ENCODE measurements around the gene LRG1. TPM values are rescaled to one million over a fixed set of nuclear protein-coding genes. Genes with fewer than 3 reads are reported as not detected.
A peak's percentile ranks its signal among the peaks of the same experiment; 100 is the strongest.

Gene LRG1
- total RNA-seq, 1 donor from 2014 or later = 0.40 TPM

DNA sequence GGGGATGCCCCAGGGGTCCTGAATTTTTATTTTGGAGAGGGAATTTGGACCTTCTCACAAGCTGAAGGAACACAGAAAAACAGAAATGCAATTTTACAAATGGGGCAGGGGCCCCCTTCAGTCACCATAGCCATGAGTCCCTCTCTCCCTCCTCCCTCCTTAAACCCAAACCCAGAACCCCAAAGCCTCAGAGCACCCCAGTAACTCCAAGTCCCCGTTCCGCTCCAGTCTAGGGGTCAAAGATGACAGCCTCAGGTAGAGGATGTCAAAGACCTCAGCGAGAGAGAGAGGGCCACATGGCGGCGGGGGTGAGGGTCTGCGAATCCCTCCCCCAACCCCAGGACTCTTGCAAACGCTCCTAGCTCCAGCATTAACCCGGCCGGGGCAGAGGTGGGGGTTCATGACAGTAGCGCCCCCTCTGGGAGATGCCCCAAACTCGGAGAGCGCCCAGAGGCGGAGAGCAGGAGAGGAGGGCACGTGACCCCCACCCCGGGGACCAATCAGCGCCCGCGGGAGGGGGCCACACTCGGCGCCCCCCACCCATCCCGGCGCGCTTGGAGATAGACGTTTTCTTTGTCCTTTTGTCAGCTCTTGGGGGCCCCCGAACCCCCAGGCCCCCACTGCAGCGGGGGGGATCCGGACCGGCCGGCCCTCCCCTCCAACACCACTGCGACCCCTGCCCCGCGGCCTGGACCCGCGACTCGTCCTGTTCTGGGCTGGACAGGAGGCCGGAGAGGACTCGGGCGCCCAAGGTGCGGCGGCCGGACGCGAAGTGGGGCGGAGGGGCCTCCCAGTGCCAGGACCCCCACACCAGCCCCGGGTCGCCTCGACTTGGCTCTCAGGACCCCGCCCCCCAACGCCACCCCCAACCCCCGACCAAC is 40.4 kb upstream of the LRG1 start:
- Mint-ChIP-seq H3K4me1 (peaks cover 5% of the 10 kb centered on the region), H3K9me3 (no peaks in the 10 kb centered on the region), H3K36me3 (ENCODE audit: low read depth) (no peaks in the 10 kb centered on the region), H3K27ac (no peak overlapping the region), H3K27me3 (peaks cover 50% of the 10 kb centered on the region), H3K4me3 (no peak overlapping the region)
- intact Hi-C loops (cut with micrococcal nuclease) = no loop called here
- DNase-seq = no peak

DNA sequence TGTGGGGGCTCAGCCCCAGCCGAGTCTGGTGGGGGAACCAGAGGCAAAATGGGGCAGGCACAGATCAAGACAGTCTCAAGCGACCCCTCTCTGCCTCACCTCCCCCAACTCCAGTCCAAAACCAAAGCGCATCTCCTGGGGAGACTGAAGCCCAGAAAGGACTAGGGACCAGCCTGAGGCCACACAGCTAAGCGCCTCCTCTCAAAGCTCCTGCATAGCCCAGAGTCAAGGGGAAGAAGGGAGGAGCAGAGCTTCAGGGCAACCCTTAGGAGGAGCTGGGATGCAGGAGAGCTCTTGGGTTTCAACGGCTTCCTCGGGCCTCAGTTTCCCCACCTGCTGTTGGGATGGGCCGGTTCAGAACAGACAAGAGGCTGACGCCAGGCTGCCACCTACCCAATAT is 39.6 kb upstream of the LRG1 start:
- Mint-ChIP-seq H3K27me3 (peaks cover 53% of the 10 kb centered on the region), H3K36me3 (ENCODE audit: low read depth) (no peaks in the 10 kb centered on the region), H3K4me3 (no peak overlapping the region), H3K27ac (no peak overlapping the region), H3K4me1 (peaks cover 5% of the 10 kb centered on the region), H3K9me3 (no peaks in the 10 kb centered on the region)
- DNase-seq = no peak
- intact Hi-C loops (cut with micrococcal nuclease) = no loop called here

DNA sequence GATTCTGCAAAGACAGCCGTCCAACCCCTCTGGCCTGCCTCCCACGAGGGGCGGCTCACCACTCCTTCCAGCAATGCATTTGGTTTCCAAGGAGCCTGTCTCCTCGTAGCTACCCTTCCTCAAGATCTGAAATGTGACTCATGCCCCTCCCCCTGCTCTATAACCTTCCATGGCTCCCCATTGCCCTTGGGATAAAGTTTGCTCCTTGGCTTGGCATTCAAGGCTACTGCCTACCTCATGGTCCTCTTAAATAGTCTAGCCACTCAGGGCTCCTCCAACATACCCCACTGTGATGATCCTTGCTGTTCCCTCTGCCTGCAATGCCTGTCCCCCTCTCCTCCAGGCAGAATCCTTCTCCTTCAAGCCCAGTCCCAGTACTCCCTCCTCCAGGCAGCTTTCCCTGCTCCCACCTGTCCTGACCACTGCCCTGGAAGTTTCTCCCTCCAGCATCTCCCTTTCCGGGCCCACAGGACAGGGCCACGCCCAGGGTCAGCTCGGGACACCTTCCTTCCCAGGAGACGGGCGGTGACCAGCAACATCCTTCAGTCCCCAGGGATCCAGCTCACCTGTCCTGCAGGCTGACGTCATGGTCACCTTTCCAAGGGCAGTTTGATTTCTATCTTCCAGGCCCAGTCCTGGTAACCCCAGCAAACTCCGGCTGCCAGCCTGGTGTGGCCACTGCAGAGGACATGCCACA is 38.9 kb upstream of the LRG1 start:
- Mint-ChIP-seq H3K27me3 (peaks cover 56% of the 10 kb centered on the region), H3K4me1 (peaks cover 5% of the 10 kb centered on the region)
- intact Hi-C loops (cut with micrococcal nuclease) = no loop called here

DNA sequence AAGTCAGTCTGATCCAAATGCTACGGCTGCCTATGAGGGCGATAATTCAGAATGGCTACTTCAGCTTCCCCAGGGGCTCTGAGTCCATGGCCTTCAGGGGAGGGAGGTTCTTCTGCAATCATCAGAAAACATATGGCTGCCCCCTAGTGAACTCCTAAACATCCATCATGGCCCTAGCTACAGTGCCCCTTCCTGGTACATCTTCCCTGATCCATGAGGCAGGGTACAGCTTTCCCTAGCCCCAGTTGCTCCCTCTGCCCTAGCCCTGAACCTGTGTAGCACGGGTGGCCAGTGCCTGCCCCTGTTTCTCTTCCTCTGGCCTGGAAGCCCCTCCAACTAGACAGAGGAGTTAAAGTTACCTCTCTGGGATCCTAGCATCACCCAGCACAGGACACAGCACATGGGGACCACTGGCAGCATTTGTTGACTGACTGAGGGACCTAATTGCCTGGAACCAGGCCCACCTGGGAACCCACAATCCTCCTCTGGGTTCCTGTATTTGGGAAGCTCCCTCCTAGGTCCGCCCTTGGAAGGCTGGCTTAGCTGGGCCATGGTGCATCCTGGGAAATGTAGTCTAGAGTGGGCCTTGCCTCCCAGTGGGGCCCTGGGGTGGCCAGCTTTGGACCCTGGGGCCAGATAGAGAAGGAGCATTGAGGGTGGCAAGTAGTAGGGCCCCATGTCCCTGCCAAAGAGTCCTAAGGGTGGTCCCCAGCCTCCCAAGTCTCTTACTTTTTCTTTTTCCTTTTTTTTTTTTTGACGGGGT is 37.4 kb upstream of the LRG1 start:
- Mint-ChIP-seq H3K27me3 (peaks cover 48% of the 10 kb centered on the region), H3K4me1 (peaks cover 2% of the 10 kb centered on the region), H3K9me3 (no peaks in the 10 kb centered on the region), H3K4me3 (no peak overlapping the region), H3K36me3 (ENCODE audit: low read depth) (no peaks in the 10 kb centered on the region), H3K27ac (no peak overlapping the region)
- intact Hi-C loops (cut with micrococcal nuclease) = no loop called here
- DNase-seq = no peak

More for the DNA sequence above, 38.9 kb upstream of the LRG1 start:
- DNase-seq = no peak
- Mint-ChIP-seq H3K36me3 (ENCODE audit: low read depth) (no peaks in the 10 kb centered on the region), H3K4me3 (no peak overlapping the region), H3K27ac (peak overlapping the region; percentile 2), H3K9me3 (no peaks in the 10 kb centered on the region)

DNA sequence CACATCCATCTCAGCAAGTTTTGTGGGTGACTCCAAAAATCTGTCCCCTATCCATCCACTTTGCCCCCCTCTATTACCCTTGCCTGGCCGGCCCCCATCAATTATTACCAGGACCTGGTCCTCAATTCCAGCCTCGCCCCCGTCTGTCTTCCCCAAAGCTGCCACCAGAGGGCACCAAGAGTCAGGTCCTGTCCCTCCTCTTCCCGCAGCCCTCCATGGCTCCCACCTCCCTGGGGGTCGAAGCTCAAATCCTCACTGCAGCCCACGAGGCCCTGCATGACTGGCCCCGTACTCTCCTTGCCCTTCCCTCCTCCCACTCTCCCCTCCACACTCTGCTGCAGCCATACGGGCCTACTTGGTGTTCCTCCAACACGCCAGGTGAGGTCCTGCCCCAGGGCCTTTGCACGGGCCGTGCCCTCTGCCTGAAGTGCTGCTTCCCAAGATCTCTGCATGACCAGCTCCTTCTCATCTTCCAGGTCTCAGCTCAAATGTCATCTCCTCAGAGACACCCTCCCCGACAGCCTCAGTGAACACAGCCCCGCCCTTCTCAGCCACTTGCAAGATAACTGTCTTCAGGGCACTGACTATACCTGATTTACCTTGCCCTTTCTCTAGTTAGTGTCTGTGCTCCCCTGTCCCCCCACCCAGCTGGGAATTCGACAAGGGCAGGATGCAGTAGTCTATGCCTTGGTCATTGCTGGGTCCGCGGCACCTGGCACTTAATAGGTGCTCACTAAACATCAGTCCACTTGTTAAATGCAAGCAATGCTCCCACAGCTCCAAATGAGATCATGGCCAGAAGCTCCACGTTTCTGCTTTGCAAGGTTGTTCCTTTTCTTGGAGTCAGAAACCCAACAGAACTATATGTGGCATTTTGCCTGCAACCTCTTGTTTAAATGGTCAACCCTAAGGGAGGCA is 36.4 kb upstream of the LRG1 start:
- Mint-ChIP-seq H3K27ac (no peak overlapping the region), H3K4me3 (no peak overlapping the region), H3K4me1 (no peaks in the 10 kb centered on the region), H3K9me3 (no peaks in the 10 kb centered on the region), H3K27me3 (peaks cover 43% of the 10 kb centered on the region), H3K36me3 (ENCODE audit: low read depth) (no peaks in the 10 kb centered on the region)
- DNase-seq = peak; percentile 90
- intact Hi-C loops (cut with micrococcal nuclease) = loop anchor here (1.0 kb wide), 1 partner anchor 60 kb away; no protein-coding TSS in a partner anchor

DNA sequence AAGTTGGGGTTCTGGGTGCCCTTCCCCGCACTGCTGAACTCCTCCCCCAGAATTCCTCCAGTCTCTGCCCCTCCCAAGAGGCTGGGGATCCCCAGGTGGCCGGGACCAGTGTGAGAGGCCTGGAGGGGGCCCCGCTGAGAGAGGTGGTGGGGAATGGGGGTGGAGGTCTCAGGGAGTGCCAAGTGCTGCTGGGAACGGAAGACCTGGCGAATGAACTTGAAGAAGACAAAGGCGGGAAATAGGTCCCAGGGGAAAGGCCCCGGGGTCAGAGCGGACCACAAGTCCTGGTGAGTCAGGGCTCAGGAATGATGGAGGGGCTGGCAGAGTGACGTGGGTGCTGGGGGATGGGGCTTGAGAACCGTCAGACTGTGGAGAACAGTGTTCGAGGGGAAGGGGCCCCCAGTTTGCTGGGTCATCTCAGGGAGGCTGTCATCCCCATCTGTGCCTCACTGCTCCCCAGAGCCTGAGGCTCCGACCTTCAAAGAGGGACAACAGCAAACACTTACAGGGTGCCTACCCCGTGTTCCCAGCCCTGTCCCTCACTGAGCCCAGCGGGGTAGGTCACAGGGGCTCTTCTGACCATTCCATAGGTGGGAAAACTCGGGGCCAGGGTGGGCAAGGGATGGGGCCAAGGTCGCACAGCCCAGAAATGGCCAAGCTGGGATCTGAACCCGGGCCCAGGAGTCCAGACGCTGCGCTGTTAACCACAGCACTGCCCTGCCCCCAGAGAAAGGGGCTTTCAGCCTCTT is 35.6 kb upstream of the LRG1 start:
- no peaks in the 10 kb centered on the region for H3K36me3 Mint-ChIP-seq (ENCODE audit: low read depth)
- H3K9me3 Mint-ChIP-seq = no peaks in the 10 kb centered on the region
- no peak for DNase-seq
- intact Hi-C loops (cut with micrococcal nuclease) = loop anchor here (1.0 kb wide), 1 partner anchor 61 kb away; no protein-coding TSS in a partner anchor
- peaks cover 40% of the 10 kb centered on the region for H3K27me3 Mint-ChIP-seq
- no peak overlapping the region for H3K27ac Mint-ChIP-seq
- H3K4me3 Mint-ChIP-seq = no peak overlapping the region
- no peaks in the 10 kb centered on the region for H3K4me1 Mint-ChIP-seq

DNA sequence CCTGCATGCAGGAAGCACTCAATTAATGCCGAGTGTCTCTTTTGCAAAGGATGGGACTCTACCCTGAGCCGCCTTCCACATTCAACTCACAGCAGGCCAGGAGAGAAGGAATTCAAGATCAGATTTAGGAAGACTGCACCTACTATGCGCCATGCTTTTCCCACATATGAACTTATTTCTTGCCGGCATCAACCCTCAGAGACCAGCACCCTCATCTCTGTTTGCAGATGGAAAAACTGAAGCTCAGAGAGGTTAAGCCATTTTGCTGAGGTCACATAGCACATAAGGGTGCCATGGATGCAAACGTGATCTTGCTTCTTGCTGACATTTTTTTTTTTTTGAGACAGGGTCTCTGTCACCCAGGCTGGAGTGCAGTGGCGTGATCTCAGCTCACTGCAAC is 33.8 kb upstream of the LRG1 start:
- H3K4me1 Mint-ChIP-seq = no peaks in the 10 kb centered on the region
- no peaks in the 10 kb centered on the region for H3K9me3 Mint-ChIP-seq
- H3K36me3 Mint-ChIP-seq (ENCODE audit: low read depth) = no peaks in the 10 kb centered on the region
- no peak overlapping the region for H3K27ac Mint-ChIP-seq
- DNase-seq = no peak
- H3K4me3 Mint-ChIP-seq = no peak overlapping the region
- intact Hi-C loops (cut with micrococcal nuclease) = no loop called here
- peaks cover 25% of the 10 kb centered on the region for H3K27me3 Mint-ChIP-seq

DNA sequence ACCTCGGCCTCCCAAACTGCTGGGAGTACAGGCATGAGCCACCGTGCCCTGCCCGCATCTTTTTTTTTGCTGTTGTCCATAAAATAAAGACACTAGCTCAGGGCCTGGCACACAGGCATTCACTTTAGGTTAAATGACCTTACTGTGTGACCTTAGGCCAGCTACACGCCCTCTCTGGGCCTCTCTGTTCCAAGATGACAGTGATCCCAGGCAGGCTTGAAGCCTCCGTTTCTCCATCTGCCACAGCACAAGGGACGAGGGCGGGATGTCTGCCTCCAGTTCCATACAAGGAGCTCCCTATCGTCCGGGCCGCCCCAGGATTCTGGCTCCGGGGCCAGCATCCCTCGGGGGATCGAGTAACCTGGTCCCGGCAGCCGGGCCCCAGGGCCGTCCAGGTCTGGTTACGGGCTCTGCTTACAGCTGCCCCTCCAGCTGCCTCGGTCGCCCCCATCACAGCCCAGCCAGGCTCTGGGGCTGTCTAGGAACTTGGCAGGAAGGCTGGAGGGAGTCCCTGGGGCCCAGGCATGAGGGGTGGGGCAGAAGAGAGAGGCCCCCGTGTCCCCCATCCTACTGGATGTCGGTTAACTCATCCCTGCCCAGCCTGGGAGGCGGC is 31.6 kb upstream of the LRG1 start:
- no peaks in the 10 kb centered on the region for H3K4me1 Mint-ChIP-seq

DNA sequence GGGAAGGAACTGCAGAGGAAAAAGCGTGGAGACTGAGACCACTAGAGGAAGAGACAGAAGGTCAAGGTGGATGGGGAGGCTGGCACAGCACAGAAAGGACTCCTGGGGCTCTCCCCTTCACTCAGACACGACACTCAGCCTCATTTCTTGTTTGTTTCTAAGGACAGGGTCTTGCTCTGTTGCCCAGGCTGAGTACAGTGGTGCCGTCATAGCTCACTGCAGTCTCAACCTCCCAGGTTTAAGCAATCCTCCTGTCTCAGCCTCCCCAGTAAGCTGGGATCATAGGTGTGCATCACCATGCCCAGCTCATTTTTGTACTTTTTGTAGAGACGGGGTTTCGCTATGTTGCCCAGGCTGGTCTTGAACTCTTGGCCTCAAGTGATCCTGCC is 31.1 kb upstream of the LRG1 start:
- H3K4me3 Mint-ChIP-seq = no peak overlapping the region
- H3K27me3 Mint-ChIP-seq = peaks cover 15% of the 10 kb centered on the region
- no peak for DNase-seq
- intact Hi-C loops (cut with micrococcal nuclease) = no loop called here
- H3K9me3 Mint-ChIP-seq = no peaks in the 10 kb centered on the region
- H3K4me1 Mint-ChIP-seq = no peaks in the 10 kb centered on the region
- H3K36me3 Mint-ChIP-seq (ENCODE audit: low read depth) = no peaks in the 10 kb centered on the region
- no peak overlapping the region for H3K27ac Mint-ChIP-seq

More for the DNA sequence above, 31.6 kb upstream of the LRG1 start:
- H3K27me3 Mint-ChIP-seq = peaks cover 19% of the 10 kb centered on the region
- no peak overlapping the region for H3K27ac Mint-ChIP-seq
- no peak overlapping the region for H3K4me3 Mint-ChIP-seq
- no peaks in the 10 kb centered on the region for H3K36me3 Mint-ChIP-seq (ENCODE audit: low read depth)
- intact Hi-C loops (cut with micrococcal nuclease) = no loop called here
- H3K9me3 Mint-ChIP-seq = no peaks in the 10 kb centered on the region
- no peak for DNase-seq

DNA sequence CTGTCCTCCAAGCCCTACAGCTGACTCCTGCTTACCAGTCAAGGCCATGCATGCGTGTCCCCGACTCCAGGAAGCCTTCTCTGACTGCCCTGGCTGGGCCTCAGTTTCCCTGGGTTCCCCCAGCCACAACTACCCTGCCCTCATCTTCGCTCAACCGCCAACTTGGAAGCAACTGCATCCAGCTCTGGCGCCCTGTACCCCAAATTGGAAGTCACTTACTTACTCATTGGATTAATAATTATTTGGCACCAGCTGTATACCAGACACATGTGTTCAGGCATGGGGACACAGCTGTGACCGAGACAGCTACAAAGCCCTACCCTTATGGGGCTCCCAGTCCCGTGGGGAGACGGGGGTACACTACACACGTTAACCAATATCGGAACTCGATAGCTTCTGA is 30.6 kb upstream of the LRG1 start:
- no peaks in the 10 kb centered on the region for H3K36me3 Mint-ChIP-seq (ENCODE audit: low read depth)
- intact Hi-C loops (cut with micrococcal nuclease) = no loop called here
- no peaks in the 10 kb centered on the region for H3K9me3 Mint-ChIP-seq
- no peaks in the 10 kb centered on the region for H3K4me1 Mint-ChIP-seq
- no peak overlapping the region for H3K4me3 Mint-ChIP-seq
- DNase-seq = no peak
- peaks cover 11% of the 10 kb centered on the region for H3K27me3 Mint-ChIP-seq
- no peak overlapping the region for H3K27ac Mint-ChIP-seq

DNA sequence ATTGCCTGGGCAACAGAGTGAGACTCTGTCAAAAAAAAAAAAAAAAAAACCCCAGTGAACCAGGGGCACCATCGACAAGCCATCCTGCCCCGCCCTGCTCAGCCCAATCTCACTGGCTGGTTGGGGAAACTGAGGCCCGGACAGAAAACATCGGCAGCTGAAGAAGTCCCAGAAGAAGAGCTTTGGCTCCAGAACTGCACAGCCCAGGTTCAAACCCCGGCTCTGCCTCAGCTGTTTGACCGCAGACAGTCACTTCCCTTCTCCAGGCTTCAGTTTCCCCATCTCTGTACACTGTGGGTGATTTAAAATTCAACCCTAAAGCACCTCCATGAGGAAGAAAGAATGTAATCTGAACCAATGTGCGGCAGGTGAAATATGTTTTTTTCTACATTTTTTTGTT is 29.1 kb upstream of the LRG1 start:
- DNase-seq = no peak
- intact Hi-C loops (cut with micrococcal nuclease) = no loop called here

DNA sequence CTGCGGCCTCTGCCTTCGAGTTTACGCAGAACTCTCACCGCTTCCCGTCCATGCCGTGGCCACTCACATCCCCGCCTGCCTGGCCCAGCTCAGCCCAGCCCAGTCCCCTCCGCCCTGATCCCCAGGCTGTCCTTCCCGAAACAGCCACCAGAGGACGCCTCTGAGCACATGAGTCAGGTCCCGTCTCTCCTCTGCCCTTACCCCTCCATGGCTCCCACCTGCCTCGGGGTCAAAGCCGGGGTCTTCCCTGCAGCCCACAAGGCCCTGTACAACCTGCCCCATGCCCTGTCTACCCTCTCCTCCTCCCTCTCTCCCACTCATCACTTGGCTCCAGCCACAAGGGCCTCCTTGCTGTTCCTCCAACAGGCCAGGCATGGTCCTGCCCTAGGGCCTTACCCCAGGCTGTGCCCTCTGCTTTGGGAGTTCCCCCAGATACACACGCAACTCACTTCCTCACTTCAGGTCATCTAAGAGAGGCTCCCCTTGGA is 27.8 kb upstream of the LRG1 start:
- peak; percentile 90 for DNase-seq
- Mint-ChIP-seq H3K27me3 (no peaks in the 10 kb centered on the region), H3K27ac (no peak overlapping the region), H3K4me1 (no peaks in the 10 kb centered on the region), H3K9me3 (no peaks in the 10 kb centered on the region), H3K4me3 (no peak overlapping the region), H3K36me3 (ENCODE audit: low read depth) (no peaks in the 10 kb centered on the region)
- intact Hi-C loops (cut with micrococcal nuclease) = no loop called here

More for the DNA sequence above, 29.1 kb upstream of the LRG1 start:
- Mint-ChIP-seq H3K27me3 (no peaks in the 10 kb centered on the region), H3K36me3 (ENCODE audit: low read depth) (no peaks in the 10 kb centered on the region), H3K4me3 (no peak overlapping the region), H3K4me1 (no peaks in the 10 kb centered on the region), H3K27ac (no peak overlapping the region), H3K9me3 (no peaks in the 10 kb centered on the region)
